ENCODE measurements around the gene ADGRB3. TPM values are rescaled to one million over a fixed set of nuclear protein-coding genes. Genes with fewer than 3 reads are reported as not detected.

The ADGRB3 gene
- total RNA-seq, 2 experiments from 2014 or later: not detected

DNA sequence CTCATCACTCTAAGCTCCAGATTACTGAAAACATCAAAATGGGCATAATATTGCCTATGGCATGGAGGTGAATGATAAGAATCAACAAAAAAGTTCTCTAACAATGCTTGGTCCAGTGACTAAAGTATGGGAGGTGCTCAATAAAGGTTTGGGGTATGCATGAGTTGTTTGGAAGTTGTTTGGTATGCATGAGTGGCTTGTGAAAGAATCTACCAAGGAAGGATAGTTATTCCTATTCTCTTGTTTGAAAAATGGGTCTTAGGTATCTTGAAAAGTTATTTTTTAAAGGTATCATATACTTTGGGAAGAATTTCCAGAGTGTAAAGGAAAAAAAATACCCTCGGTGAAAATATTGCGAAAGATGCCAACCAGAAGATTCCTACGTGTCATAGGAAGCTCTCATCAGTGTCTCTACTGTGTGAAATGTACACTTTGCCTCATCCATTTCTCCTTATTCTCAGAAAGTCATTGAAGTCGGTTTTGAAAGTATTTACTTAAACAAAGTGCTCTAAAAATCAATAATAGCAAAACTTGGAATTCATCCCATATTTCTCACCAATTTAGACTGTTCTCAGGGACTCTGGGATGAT is 449.8 kb downstream of the ADGRB3 start:
- H3K9me3 ChIP-seq (ENCODE audit: low read length): no peaks in the 10 kb centered on the region
- no peaks in the 10 kb centered on the region for H3K9me2 ChIP-seq (ENCODE audit: insufficient read depth, low read length)
- H3K79me2 ChIP-seq (ENCODE audit: insufficient read depth, low read depth, low read length): no peaks in the 10 kb centered on the region
- H3K4me2 ChIP-seq (ENCODE audit: low read length): no peak overlapping the region
- POLR2A ChIA-PET: no interaction called here
- intact Hi-C loops (cut with micrococcal nuclease; ENCODE audit: unreplicated experiment): no loop called here
- no peak for DNase-seq (ENCODE audit: low spot score)
- no peak overlapping the region for H3K27ac ChIP-seq (ENCODE audit: low read depth, low read length, poor library complexity, severe bottlenecking)
- H3K36me3 ChIP-seq (ENCODE audit: insufficient read depth, low read length): no peaks in the 10 kb centered on the region
- H3K4me3 ChIP-seq (ENCODE audit: low read depth, low read length, poor library complexity, severe bottlenecking): no peak overlapping the region
- no peaks in the 10 kb centered on the region for H3K4me1 ChIP-seq (ENCODE audit: insufficient read depth, low read length, poor library complexity, severe bottlenecking)
- no peak for TF ChIP-seq EZH2phosphoT487 (IDR thresholded peaks at IDR 0.05; ENCODE audit: borderline replicate concordance, low read depth, low read length)
- TF ChIP-seq, protein P1, sequence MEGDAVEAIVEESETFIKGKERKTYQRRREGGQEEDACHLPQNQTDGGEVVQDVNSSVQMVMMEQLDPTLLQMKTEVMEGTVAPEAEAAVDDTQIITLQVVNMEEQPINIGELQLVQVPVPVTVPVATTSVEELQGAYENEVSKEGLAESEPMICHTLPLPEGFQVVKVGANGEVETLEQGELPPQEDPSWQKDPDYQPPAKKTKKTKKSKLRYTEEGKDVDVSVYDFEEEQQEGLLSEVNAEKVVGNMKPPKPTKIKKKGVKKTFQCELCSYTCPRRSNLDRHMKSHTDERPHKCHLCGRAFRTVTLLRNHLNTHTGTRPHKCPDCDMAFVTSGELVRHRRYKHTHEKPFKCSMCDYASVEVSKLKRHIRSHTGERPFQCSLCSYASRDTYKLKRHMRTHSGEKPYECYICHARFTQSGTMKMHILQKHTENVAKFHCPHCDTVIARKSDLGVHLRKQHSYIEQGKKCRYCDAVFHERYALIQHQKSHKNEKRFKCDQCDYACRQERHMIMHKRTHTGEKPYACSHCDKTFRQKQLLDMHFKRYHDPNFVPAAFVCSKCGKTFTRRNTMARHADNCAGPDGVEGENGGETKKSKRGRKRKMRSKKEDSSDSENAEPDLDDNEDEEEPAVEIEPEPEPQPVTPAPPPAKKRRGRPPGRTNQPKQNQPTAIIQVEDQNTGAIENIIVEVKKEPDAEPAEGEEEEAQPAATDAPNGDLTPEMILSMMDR (conservative IDR thresholded peaks at IDR 0.05; ENCODE audit: low read length): no peak
- CTCF ChIA-PET (ENCODE audit: unreplicated experiment): no interaction called here
- BruUV-seq (replicated peaks): no TSS peak
- H4K20me1 ChIP-seq (ENCODE audit: insufficient read depth, low read length): no peaks in the 10 kb centered on the region
- H2AFZ ChIP-seq (ENCODE audit: low read length): no peak overlapping the region

DNA sequence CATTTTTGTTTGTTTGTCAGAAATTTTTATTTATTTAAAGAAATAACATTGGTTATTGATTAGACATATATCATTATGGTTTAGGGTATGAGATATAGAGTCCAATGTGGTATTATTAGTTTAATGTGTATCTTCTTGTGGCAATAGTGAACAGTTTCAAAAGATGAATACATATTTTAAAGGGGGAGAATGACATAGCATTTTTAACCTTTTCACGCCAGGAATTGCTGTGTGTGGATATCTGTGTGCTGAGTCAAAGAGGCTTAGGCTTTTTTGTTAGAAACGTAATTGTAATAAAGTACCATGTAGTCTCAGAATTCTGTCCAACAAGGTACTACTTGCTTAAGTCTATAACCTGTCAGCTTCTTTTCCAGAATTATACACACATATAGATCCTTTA is 451.6 kb downstream of the ADGRB3 start:
- Histone ChIP-seq H3K4me2 (ENCODE audit: low read length) (no peak overlapping the region), H3K9me3 (ENCODE audit: low read length) (no peaks in the 10 kb centered on the region), H3K4me3 (ENCODE audit: low read depth, low read length, poor library complexity, severe bottlenecking) (no peak overlapping the region), H3K27ac (ENCODE audit: low read depth, low read length, poor library complexity, severe bottlenecking) (no peak overlapping the region), H3K36me3 (ENCODE audit: insufficient read depth, low read length) (no peaks in the 10 kb centered on the region), H4K20me1 (ENCODE audit: insufficient read depth, low read length) (no peaks in the 10 kb centered on the region), H3K9me2 (ENCODE audit: insufficient read depth, low read length) (no peaks in the 10 kb centered on the region), H2AFZ (ENCODE audit: low read length) (no peak overlapping the region), H3K79me2 (ENCODE audit: insufficient read depth, low read depth, low read length) (no peaks in the 10 kb centered on the region), H3K4me1 (ENCODE audit: insufficient read depth, low read length, poor library complexity, severe bottlenecking) (no peaks in the 10 kb centered on the region)
- no TSS peak for BruUV-seq (replicated peaks)
- intact Hi-C loops (cut with micrococcal nuclease; ENCODE audit: unreplicated experiment): no loop called here
- TF ChIP-seq, protein P1 (conservative IDR thresholded peaks at IDR 0.05; ENCODE audit: low read length): no peak
- no peak for TF ChIP-seq EZH2phosphoT487 (IDR thresholded peaks at IDR 0.05; ENCODE audit: borderline replicate concordance, low read depth, low read length)
- no peak for DNase-seq (ENCODE audit: low spot score)
- CTCF ChIA-PET (ENCODE audit: unreplicated experiment): no interaction called here
- POLR2A ChIA-PET: no interaction called here

DNA sequence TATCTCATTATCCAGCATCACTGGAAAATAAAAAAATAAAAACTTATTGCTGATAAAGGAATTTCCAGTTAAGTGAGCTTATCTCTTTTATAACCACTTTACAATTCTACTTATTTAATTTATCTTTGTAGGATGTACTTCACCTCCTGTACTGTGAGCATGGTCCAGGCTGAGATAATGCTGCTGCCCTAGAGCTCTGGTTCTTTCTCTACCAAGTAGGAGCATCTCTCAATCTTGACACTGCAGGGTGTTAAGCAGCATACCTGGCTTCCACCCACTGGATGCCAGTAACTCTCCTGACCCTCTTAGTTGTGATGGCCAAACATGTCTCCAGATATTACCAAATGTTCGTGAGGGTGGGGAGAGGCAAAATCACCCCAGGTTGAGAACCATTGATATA is 454.5 kb downstream of the ADGRB3 start:
- Histone ChIP-seq H3K4me1 (ENCODE audit: insufficient read depth, low read length, poor library complexity, severe bottlenecking) (no peaks in the 10 kb centered on the region), H4K20me1 (ENCODE audit: insufficient read depth, low read length) (no peaks in the 10 kb centered on the region), H3K27ac (ENCODE audit: low read depth, low read length, poor library complexity, severe bottlenecking) (no peak overlapping the region), H2AFZ (ENCODE audit: low read length) (no peak overlapping the region), H3K9me2 (ENCODE audit: insufficient read depth, low read length) (no peaks in the 10 kb centered on the region), H3K36me3 (ENCODE audit: insufficient read depth, low read length) (no peaks in the 10 kb centered on the region), H3K4me3 (ENCODE audit: low read depth, low read length, poor library complexity, severe bottlenecking) (no peak overlapping the region), H3K4me2 (ENCODE audit: low read length) (no peak overlapping the region), H3K9me3 (ENCODE audit: low read length) (no peaks in the 10 kb centered on the region), H3K79me2 (ENCODE audit: insufficient read depth, low read depth, low read length) (no peaks in the 10 kb centered on the region)
- BruUV-seq (replicated peaks): no TSS peak
- POLR2A ChIA-PET: no interaction called here
- CTCF ChIA-PET (ENCODE audit: unreplicated experiment): no interaction called here
- DNase-seq (ENCODE audit: low spot score): no peak
- no peak for TF ChIP-seq EZH2phosphoT487 (IDR thresholded peaks at IDR 0.05; ENCODE audit: borderline replicate concordance, low read depth, low read length)
- TF ChIP-seq, protein P1 (conservative IDR thresholded peaks at IDR 0.05; ENCODE audit: low read length): no peak
- intact Hi-C loops (cut with micrococcal nuclease; ENCODE audit: unreplicated experiment): no loop called here

Measured in OCI-LY7 (cell line).